ENCODE measurements around the gene POLRMT. TPM values are rescaled to one million over a fixed set of nuclear protein-coding genes. Genes with fewer than 3 reads are reported as not detected.

Gene POLRMT
- total RNA-seq, 4 donors from 2014 or later: 37.8 to 61.1 (median 46.9) TPM

GRCh38 chr19:584240-585001, 48.9 kb downstream of the POLRMT start:
- no peak overlapping the region for H3K4me3 ChIP-seq (ENCODE audit: low read depth, poor library complexity, severe bottlenecking)
- TF ChIP-seq CTCF (IDR thresholded peaks at IDR 0.05): peak in 1 of 3 donors; percentile 65
- no peak for TF ChIP-seq POLR2A (IDR thresholded peaks at IDR 0.05)
- intact Hi-C loops (cut with DNase I; ENCODE audit: low total_unique reads): no loop called here
- no peak for DNase-seq (ENCODE audit: low spot score in 2 of 2)
- 32 to 35% methylated on average over 36 to 38 of the region's 38 CpGs for WGBS, 2 donors

- WGBS, 2 donors: 59 to 73% methylated on average over 5 of the region's 5 CpGs
- no peak for DNase-seq (ENCODE audit: low spot score in 2 of 2)
- TF ChIP-seq CTCF (IDR thresholded peaks at IDR 0.05) (no peak), POLR2A (IDR thresholded peaks at IDR 0.05) (no peak)
- no peak overlapping the region for H3K4me3 ChIP-seq (ENCODE audit: low read depth, poor library complexity, severe bottlenecking)
- intact Hi-C loops (cut with DNase I; ENCODE audit: low total_unique reads): no loop called here
These were observed 49.4 kb downstream of the POLRMT start for GRCh38 chr19:583968-584239.

GRCh38 chr19:583198-583967, 50.0 kb downstream of the POLRMT start:
- no peak overlapping the region for H3K4me3 ChIP-seq (ENCODE audit: low read depth, poor library complexity, severe bottlenecking)
- no peak for TF ChIP-seq POLR2A (IDR thresholded peaks at IDR 0.05)
- no peak for TF ChIP-seq CTCF (IDR thresholded peaks at IDR 0.05)
- no peak for DNase-seq (ENCODE audit: low spot score in 2 of 2)
- 88 to 89% methylated on average over 23 to 24 of the region's 27 CpGs for WGBS, 2 donors
- intact Hi-C loops (cut with DNase I; ENCODE audit: low total_unique reads): no loop called here

- no peak for DNase-seq (ENCODE audit: low spot score in 2 of 2)
- H3K4me3 ChIP-seq (ENCODE audit: low read depth, poor library complexity, severe bottlenecking): no peak overlapping the region
- WGBS, 2 donors: 85 to 88% methylated on average over 27 to 31 of the region's 31 CpGs
- TF ChIP-seq CTCF (IDR thresholded peaks at IDR 0.05) (no peak), POLR2A (IDR thresholded peaks at IDR 0.05) (no peak)
- intact Hi-C loops (cut with DNase I; ENCODE audit: low total_unique reads): no loop called here
These were observed 50.7 kb downstream of the POLRMT start for GRCh38 chr19:582497-583197.

GRCh38 chr19:581399-582111, 51.8 kb downstream of the POLRMT start:
- 88 to 92% methylated on average over 30 to 38 of the region's 40 CpGs for WGBS, 2 donors
- no peak for DNase-seq (ENCODE audit: low spot score in 2 of 2)
- TF ChIP-seq CTCF (IDR thresholded peaks at IDR 0.05) (no peak), POLR2A (IDR thresholded peaks at IDR 0.05) (no peak)
- intact Hi-C loops (cut with DNase I; ENCODE audit: low total_unique reads): no loop called here
- no peak overlapping the region for H3K4me3 ChIP-seq (ENCODE audit: low read depth, poor library complexity, severe bottlenecking)
